Fibroblast of lung (primary cell): ENCODE measurements around the gene NEK1.

Experiments used
- CTCF ChIP-seq, 2 donors: IDR thresholded peaks in 1 of 2; conservative IDR thresholded peaks in 1 of 2; 1 replicate in 1 of 2; 2 replicates in 1 of 2; pipeline ENCODE4 v1.5.1; 2011 to 2012; ENCODE audit warnings: low read length in 2 of 2, control low read depth in 1 of 2, inconsistent platforms in 1 of 2, low read depth in 1 of 2, mild to moderate bottlenecking in 1 of 2
- EZH2 ChIP-seq: IDR thresholded peaks from 2 replicates; pipeline ENCODE4 v1.5.1; 2012; ENCODE audit warnings: low read length, control low read depth, mild to moderate bottlenecking; ENCODE audit errors: missing control alignments

GRCh38 chr4:169383724-169384123, 228.7 kb downstream of the NEK1 start:
- TF ChIP-seq CTCF (conservative IDR thresholded peaks at IDR 0.05 in 1 of 2, IDR thresholded peaks at IDR 0.05 in 1 of 2; ENCODE audit: low read depth in 1 of 2, low read length in 2 of 2) (no peak), EZH2 (no peak)
